Measurements from ENCODE around the gene TNIK.

TNIK gene

GRCh38 chr3:171458071-171458863, 1.9 kb downstream of the TNIK start:
- DNase-seq (ENCODE audit: low spot score): no peak
- CTCF ChIA-PET: no interaction called here
- TF ChIP-seq, protein P1, sequence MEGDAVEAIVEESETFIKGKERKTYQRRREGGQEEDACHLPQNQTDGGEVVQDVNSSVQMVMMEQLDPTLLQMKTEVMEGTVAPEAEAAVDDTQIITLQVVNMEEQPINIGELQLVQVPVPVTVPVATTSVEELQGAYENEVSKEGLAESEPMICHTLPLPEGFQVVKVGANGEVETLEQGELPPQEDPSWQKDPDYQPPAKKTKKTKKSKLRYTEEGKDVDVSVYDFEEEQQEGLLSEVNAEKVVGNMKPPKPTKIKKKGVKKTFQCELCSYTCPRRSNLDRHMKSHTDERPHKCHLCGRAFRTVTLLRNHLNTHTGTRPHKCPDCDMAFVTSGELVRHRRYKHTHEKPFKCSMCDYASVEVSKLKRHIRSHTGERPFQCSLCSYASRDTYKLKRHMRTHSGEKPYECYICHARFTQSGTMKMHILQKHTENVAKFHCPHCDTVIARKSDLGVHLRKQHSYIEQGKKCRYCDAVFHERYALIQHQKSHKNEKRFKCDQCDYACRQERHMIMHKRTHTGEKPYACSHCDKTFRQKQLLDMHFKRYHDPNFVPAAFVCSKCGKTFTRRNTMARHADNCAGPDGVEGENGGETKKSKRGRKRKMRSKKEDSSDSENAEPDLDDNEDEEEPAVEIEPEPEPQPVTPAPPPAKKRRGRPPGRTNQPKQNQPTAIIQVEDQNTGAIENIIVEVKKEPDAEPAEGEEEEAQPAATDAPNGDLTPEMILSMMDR (conservative IDR thresholded peaks at IDR 0.05; ENCODE audit: low read depth): no peak
- POLR2A ChIA-PET (ENCODE audit: low non-redundant PET): no interaction called here
- no peak overlapping the region for H3K27ac ChIP-seq

GRCh38 chr3:171457607-171458061, 2.6 kb downstream of the TNIK start:
- no peak for DNase-seq (ENCODE audit: low spot score)
- no peak overlapping the region for H3K27ac ChIP-seq
- TF ChIP-seq, protein P1 (conservative IDR thresholded peaks at IDR 0.05; ENCODE audit: low read depth): no peak
- CTCF ChIA-PET: no interaction called here
- POLR2A ChIA-PET (ENCODE audit: low non-redundant PET): no interaction called here

- H3K27ac ChIP-seq: no peak overlapping the region
- DNase-seq (ENCODE audit: low spot score): no peak
- ChIA-PET POLR2A (ENCODE audit: low non-redundant PET) (no interaction called here), CTCF (no interaction called here)
- TF ChIP-seq, protein P1 (conservative IDR thresholded peaks at IDR 0.05; ENCODE audit: low read depth): no peak
These were observed 3.2 kb downstream of the TNIK start for GRCh38 chr3:171456765-171457606.

DNA sequence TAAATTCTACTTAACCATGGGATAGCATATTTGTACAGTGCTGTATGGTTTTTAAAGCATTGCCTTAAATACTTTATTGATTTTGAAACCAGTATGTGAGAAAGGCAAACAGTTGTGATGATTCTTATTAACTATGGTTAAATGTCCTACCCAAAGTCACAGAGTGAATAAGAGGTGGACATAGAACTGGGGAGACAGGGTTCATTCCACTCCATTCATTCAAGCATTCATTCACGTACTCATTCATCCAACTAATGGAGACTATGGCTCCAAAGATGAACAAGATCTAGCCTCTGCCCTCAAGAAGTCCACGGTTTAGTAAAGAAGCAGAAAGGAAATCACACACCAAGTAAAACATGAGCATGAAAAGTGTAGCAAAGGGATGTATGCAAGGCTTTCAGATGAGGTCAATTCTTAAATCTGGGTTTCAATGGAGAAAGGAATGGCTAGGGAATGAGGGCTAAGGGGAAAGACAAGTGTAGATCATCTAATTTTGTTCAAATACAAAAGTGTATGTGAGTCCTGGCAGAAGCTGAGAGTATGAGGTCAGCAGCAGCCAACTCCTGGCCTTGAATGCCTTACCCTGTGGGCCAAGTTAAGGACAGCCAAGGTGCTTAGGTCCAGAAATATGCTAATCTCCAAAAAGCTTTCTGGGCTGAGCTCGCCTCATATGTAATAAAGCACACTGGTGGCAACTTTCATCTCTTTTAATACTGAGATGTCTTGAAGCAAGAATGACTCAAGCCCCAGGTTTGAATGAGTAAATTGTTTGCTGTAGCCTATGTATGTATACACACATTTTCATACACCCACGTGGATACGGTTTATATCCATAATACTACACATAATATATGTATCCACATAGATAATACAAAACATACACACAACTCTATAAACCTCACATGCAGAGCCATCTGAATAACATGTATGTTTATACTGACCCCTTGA, 4.3 kb downstream of the TNIK start:
- POLR2A ChIA-PET (ENCODE audit: low non-redundant PET): no interaction called here
- CTCF ChIA-PET: interaction anchor here (0.6 kb wide), 1 partner anchor 643 kb away, joined by 3 read pairs; no protein-coding TSS in a partner anchor
- H3K27ac ChIP-seq: no peak overlapping the region
- DNase-seq (ENCODE audit: low spot score): no peak
- TF ChIP-seq, protein P1 (conservative IDR thresholded peaks at IDR 0.05; ENCODE audit: low read depth): no peak

- CTCF ChIA-PET: interaction anchor here (0.6 kb wide), 1 partner anchor 422 kb away, joined by 5 read pairs; no protein-coding TSS in a partner anchor
- no peak overlapping the region for H3K27ac ChIP-seq
These were observed 6.2 kb downstream of the TNIK start for GRCh38 chr3:171454041-171454440.

More at GRCh38 chr3:171454041-171454440, 6.2 kb downstream of the TNIK start:
- POLR2A ChIA-PET (ENCODE audit: low non-redundant PET): no interaction called here
- TF ChIP-seq, protein P1 (conservative IDR thresholded peaks at IDR 0.05; ENCODE audit: low read depth): no peak
- DNase-seq (ENCODE audit: low spot score): no peak

All from RWPE1 (cell line).